Neural cell (in vitro differentiated cells): ENCODE data around the gene WFIKKN1. TPM values are rescaled to one million over a fixed set of nuclear protein-coding genes. Genes with fewer than 3 reads are reported as not detected.

ENCODE experiments used
- H2AFZ ChIP-seq: fragments of 200-600, 300-800 bp; sonication (generic), shearing (Covaris generic); 2 replicates; pipeline ENCODE4 v1.6.0; 2014; ENCODE audit warnings: low read depth, mild to moderate bottlenecking, antibody characterized with exemption, low read length, moderate library complexity
- H3F3A ChIP-seq: fragments of 200-600 bp; shearing (Covaris generic); 2 replicates; pipeline ENCODE4 v1.6.1; 2016; ENCODE audit warnings: mild to moderate bottlenecking, moderate library complexity, mixed read lengths, antibody characterized with exemption, low read length; ENCODE audit not compliant: insufficient read depth, poor library complexity, severe bottlenecking
- H3K27ac ChIP-seq: fragments of 200-600, 300-800 bp; sonication (generic), shearing (Covaris generic); 2 replicates; pipeline ENCODE4 v1.5.1; 2014; ENCODE audit warnings: mild to moderate bottlenecking, low read length, moderate library complexity
- H3K27me3 ChIP-seq: fragments of 300-800, 200-600 bp; sonication (generic), shearing (Covaris generic); 2 replicates; pipeline ENCODE4 v1.6.0; 2014; ENCODE audit warnings: mild to moderate bottlenecking, low read depth, low read length, moderate library complexity; ENCODE audit not compliant: insufficient read depth
- H3K36me3 ChIP-seq: fragments of 300-800, 200-600 bp; sonication (generic), shearing (Covaris generic); 2 replicates; pipeline ENCODE4 v1.5.1; 2014; ENCODE audit warnings: mild to moderate bottlenecking, antibody characterized with exemption, low read length, moderate library complexity; ENCODE audit not compliant: insufficient read depth
- H3K4me2 ChIP-seq: fragments of 300-800, 200-600 bp; sonication (generic), shearing (Covaris generic); 2 replicates; pipeline ENCODE4 v1.6.0; 2014; ENCODE audit warnings: mild to moderate bottlenecking, low read length
- H3K4me3 ChIP-seq: fragments of 300-800, 200-600 bp; sonication (generic), shearing (Covaris generic); 2 replicates; pipeline ENCODE4 v1.5.1; 2014; ENCODE audit warnings: mild to moderate bottlenecking, low read length, moderate library complexity
- H3K79me2 ChIP-seq: fragments of 200-600 bp; shearing (Covaris generic); replicated peaks from 2 replicates; pipeline ENCODE4 v1.6.0; 2014; ENCODE audit warnings: mild to moderate bottlenecking, low read length, moderate library complexity; ENCODE audit not compliant: insufficient read depth
- H3K9ac ChIP-seq: fragments of 300-800, 200-600 bp; sonication (generic), shearing (Covaris generic); 2 replicates; pipeline ENCODE4 v1.6.1; 2016; ENCODE audit warnings: mild to moderate bottlenecking, low read length, mixed read lengths
- H3K9me2 ChIP-seq: fragments of 200-600 bp; shearing (Covaris generic); 2 replicates; pipeline ENCODE4 v1.6.1; 2016; ENCODE audit warnings: mild to moderate bottlenecking, low read length, mixed read lengths; ENCODE audit not compliant: insufficient read depth
- H3K9me3 ChIP-seq: fragments of 200-600, 300-800 bp; sonication (generic), shearing (Covaris generic); 2 replicates; pipeline ENCODE4 v1.6.1; 2016; ENCODE audit warnings: mild to moderate bottlenecking, mixed run types, low read length, moderate library complexity, mixed read lengths
- H4K20me1 ChIP-seq: fragments of 200-600 bp; shearing (Covaris generic); 2 replicates; pipeline ENCODE4 v1.6.1; 2016; ENCODE audit warnings: mild to moderate bottlenecking, mixed run types; ENCODE audit not compliant: insufficient read depth
- EP300 ChIP-seq: fragments of 450-650 bp; conservative IDR thresholded peaks from 2 replicates; pipeline ENCODE4 v1.6.1; 2014; ENCODE audit warnings: antibody characterized with exemption, mild to moderate bottlenecking, moderate library complexity; ENCODE audit not compliant: poor library complexity, severe bottlenecking
- EZH2 ChIP-seq: fragments of 200-600, 300-800 bp; shearing (Covaris generic), sonication (generic); IDR thresholded peaks from 2 replicates; pipeline ENCODE4 v1.6.1; 2014; ENCODE audit warnings: antibody characterized with exemption, low read length, borderline replicate concordance, mild to moderate bottlenecking; ENCODE audit not compliant: insufficient read depth, poor library complexity, severe bottlenecking
- MXI1 ChIP-seq: fragments of 450-650 bp; conservative IDR thresholded peaks from 2 replicates; pipeline ENCODE4 v1.6.1; 2014; ENCODE audit warnings: antibody characterized with exemption, mild to moderate bottlenecking; ENCODE audit not compliant: poor library complexity, severe bottlenecking
- POLR2AphosphoS5 ChIP-seq: IDR thresholded peaks from 2 replicates; pipeline ENCODE4 v1.6.1; 2012
- RAD21 ChIP-seq: fragments of 450-650 bp; conservative IDR thresholded peaks from 2 replicates; pipeline ENCODE4 v1.6.1; 2014; ENCODE audit warnings: antibody characterized with exemption, mild to moderate bottlenecking, moderate library complexity
- SMC3 ChIP-seq: fragments of 450-650 bp; conservative IDR thresholded peaks from 2 replicates; pipeline ENCODE4 v1.6.1; 2014; ENCODE audit warnings: antibody characterized with exemption, mild to moderate bottlenecking, moderate library complexity; ENCODE audit not compliant: poor library complexity
- TAF1 ChIP-seq: IDR thresholded peaks from 2 replicates; pipeline ENCODE4 v1.6.1; 2012; ENCODE audit warnings: low read depth
- polyA plus RNA-seq: library from polyadenylated mRNA; depleted of rRNA; stranded (reverse); fragments of >200 nt; gene quantifications from 2 replicates; pipeline ENCODE4 v1.2.3, GENCODE V29; 2014
- TF ChIP-seq, protein P1 (sequence below): IDR thresholded peaks from 2 replicates; pipeline ENCODE4 v1.6.1; 2012; ENCODE audit warnings: borderline replicate concordance
- TF ChIP-seq, protein P2 (sequence below): fragments of 450-650 bp; IDR thresholded peaks from 2 replicates; pipeline ENCODE4 v1.5.1; 2014; ENCODE audit warnings: antibody characterized with exemption, mild to moderate bottlenecking, moderate library complexity; ENCODE audit not compliant: poor library complexity, severe bottlenecking

WFIKKN1 gene
- polyA plus RNA-seq, 1 donor from 2014 or later, result 0.43 TPM

DNA sequence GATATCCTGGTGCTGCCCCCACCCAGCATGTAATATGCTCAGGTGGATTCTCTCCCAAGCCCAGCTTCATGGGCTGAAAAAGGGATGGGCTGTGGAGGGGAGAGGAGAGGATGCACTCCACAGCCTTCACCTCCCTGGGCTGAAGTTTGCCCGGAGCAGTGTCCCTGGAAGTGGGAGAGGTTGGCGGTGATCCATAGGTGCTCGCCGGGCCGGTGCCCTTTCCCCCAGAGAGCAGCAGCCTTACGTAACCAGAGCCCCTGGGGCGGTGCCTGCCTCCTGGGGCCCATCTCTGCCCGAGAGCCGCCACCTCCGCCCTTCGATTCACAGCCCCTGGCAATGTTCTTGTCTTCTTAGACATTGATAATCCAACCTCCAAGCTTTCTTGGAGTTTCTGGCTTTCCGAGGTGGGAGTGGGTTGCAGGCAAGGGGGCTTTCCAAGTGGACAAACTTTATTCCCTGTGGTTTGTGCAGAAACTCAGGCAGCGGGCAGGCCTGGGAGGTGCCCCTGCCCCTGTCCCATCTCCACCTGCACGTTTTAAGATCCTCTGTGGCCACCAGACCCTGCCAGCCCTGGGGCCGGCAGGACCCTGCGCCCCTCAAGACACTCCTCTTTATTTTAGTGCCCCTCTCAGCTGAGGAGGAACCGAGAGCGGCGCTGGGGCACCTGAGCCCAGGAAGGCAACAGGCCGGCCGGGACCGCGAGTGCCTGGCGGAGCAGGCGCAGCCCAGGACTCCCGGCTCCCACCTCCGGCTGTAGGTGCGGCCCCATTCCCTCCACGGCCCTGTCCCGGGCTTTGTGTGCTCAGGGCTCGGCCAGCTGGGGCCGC lies 15.3 kb downstream of the WFIKKN1 start:
- no peaks in the 10 kb centered on the region for H3K27me3 ChIP-seq
- H3K4me3 ChIP-seq, result no peak overlapping the region
- no peak overlapping the region for H3K27ac ChIP-seq
- H3F3A ChIP-seq, result no peaks in the 10 kb centered on the region
- H4K20me1 ChIP-seq, result no peaks in the 10 kb centered on the region
- no peaks in the 10 kb centered on the region for H3K36me3 ChIP-seq
- TF ChIP-seq SMC3 (no peak), MXI1 (no peak), EP300 (no peak), POLR2AphosphoS5 (no peak), EZH2 (no peak), RAD21 (no peak), TAF1 (no peak)
- TF ChIP-seq, protein P1, sequence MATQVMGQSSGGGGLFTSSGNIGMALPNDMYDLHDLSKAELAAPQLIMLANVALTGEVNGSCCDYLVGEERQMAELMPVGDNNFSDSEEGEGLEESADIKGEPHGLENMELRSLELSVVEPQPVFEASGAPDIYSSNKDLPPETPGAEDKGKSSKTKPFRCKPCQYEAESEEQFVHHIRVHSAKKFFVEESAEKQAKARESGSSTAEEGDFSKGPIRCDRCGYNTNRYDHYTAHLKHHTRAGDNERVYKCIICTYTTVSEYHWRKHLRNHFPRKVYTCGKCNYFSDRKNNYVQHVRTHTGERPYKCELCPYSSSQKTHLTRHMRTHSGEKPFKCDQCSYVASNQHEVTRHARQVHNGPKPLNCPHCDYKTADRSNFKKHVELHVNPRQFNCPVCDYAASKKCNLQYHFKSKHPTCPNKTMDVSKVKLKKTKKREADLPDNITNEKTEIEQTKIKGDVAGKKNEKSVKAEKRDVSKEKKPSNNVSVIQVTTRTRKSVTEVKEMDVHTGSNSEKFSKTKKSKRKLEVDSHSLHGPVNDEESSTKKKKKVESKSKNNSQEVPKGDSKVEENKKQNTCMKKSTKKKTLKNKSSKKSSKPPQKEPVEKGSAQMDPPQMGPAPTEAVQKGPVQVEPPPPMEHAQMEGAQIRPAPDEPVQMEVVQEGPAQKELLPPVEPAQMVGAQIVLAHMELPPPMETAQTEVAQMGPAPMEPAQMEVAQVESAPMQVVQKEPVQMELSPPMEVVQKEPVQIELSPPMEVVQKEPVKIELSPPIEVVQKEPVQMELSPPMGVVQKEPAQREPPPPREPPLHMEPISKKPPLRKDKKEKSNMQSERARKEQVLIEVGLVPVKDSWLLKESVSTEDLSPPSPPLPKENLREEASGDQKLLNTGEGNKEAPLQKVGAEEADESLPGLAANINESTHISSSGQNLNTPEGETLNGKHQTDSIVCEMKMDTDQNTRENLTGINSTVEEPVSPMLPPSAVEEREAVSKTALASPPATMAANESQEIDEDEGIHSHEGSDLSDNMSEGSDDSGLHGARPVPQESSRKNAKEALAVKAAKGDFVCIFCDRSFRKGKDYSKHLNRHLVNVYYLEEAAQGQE, result no peak
- TF ChIP-seq, protein P2, sequence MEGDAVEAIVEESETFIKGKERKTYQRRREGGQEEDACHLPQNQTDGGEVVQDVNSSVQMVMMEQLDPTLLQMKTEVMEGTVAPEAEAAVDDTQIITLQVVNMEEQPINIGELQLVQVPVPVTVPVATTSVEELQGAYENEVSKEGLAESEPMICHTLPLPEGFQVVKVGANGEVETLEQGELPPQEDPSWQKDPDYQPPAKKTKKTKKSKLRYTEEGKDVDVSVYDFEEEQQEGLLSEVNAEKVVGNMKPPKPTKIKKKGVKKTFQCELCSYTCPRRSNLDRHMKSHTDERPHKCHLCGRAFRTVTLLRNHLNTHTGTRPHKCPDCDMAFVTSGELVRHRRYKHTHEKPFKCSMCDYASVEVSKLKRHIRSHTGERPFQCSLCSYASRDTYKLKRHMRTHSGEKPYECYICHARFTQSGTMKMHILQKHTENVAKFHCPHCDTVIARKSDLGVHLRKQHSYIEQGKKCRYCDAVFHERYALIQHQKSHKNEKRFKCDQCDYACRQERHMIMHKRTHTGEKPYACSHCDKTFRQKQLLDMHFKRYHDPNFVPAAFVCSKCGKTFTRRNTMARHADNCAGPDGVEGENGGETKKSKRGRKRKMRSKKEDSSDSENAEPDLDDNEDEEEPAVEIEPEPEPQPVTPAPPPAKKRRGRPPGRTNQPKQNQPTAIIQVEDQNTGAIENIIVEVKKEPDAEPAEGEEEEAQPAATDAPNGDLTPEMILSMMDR, result no peak
- H2AFZ ChIP-seq, result no peak overlapping the region
- H3K9me2 ChIP-seq, result no peaks in the 10 kb centered on the region
- no peaks in the 10 kb centered on the region for H3K79me2 ChIP-seq
- H3K9ac ChIP-seq, result no peak overlapping the region
- H3K9me3 ChIP-seq, result no peaks in the 10 kb centered on the region
- H3K4me2 ChIP-seq, result no peak overlapping the region

DNA sequence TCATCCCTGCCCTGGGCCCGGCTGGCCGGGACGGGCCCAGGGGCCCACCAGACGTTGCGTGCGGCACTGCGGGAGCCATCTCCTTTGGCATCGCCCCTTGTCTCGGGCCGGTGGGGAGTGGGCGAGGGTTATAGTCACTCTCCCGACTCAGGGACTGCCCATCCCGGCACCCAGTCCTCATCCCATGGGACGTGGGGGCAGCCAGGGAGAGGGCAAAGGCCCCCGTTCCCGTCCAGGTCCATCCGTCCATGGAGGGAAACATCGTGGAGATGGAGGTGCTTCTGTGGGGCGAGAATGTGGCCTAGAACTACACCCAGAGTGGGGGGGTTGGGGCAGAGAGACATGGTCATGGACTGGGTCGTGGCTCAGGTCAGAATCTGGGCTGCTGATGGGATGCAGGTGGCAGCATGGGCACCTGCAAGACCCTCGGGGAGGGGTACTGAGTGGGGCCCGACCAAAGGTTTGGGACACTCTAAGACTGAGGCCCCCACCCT lies 15.9 kb downstream of the WFIKKN1 start:
- no peaks in the 10 kb centered on the region for H4K20me1 ChIP-seq
- no peaks in the 10 kb centered on the region for H3K36me3 ChIP-seq
- no peak overlapping the region for H3K4me3 ChIP-seq
- no peak overlapping the region for H2AFZ ChIP-seq
- no peak overlapping the region for H3K4me2 ChIP-seq
- H3K79me2 ChIP-seq, result no peaks in the 10 kb centered on the region
- no peaks in the 10 kb centered on the region for H3K27me3 ChIP-seq
- H3K9ac ChIP-seq, result no peak overlapping the region
- no peaks in the 10 kb centered on the region for H3K9me3 ChIP-seq
- no peak overlapping the region for H3K27ac ChIP-seq
- H3K9me2 ChIP-seq, result no peaks in the 10 kb centered on the region
- no peaks in the 10 kb centered on the region for H3F3A ChIP-seq
- TF ChIP-seq TAF1 (no peak), EZH2 (no peak), POLR2AphosphoS5 (no peak)
- TF ChIP-seq, protein P2, result no peak
- TF ChIP-seq, protein P1, result no peak
